H1 (cell line): ENCODE measurements around the gene MEGF11. TPM values are rescaled to one million over a fixed set of nuclear protein-coding genes. Genes with fewer than 3 reads are reported as not detected.

Experiments used
- BCL11A ChIP-seq, 2 experiments: IDR thresholded peaks; one replicate each; pipeline ENCODE4 v1.6.1; 2011; ENCODE audit warnings: low read depth in 2 of 2, low read length in 2 of 2, mild to moderate bottlenecking in 2 of 2
- CBX5 ChIP-seq: fragments of 300-800, 300-1000 bp; sonication (generic); IDR thresholded peaks from 2 replicates; pipeline ENCODE4 v1.7.1; 2016; ENCODE audit warnings: antibody characterized with exemption, low read length, low read depth
- EGR1 ChIP-seq: IDR thresholded peaks from 2 replicates; pipeline ENCODE4 v1.6.1; 2011; ENCODE audit warnings: low read depth, low read length, borderline replicate concordance
- NRF1 ChIP-seq: IDR thresholded peaks from 2 replicates; pipeline ENCODE4 v1.6.1; 2011; ENCODE audit warnings: mild to moderate bottlenecking, low read depth, low read length, improper control_type of control experiment
- PHF8 ChIP-seq: fragments of 200-600 bp; sonication (generic); conservative IDR thresholded peaks from 2 replicates; pipeline ENCODE4 v1.7.1; 2012; ENCODE audit warnings: low read depth, mild to moderate bottlenecking, inconsistent platforms, low read length, moderate library complexity
- RFX5 ChIP-seq: IDR thresholded peaks from 2 replicates; pipeline ENCODE4 v1.6.1; 2011; ENCODE audit warnings: low read depth, low read length, improper control_type of control experiment, borderline replicate concordance
- RNF2 ChIP-seq: fragments of 200-900, 300-1000 bp; sonication (generic); IDR thresholded peaks from 2 replicates; pipeline ENCODE4 v1.7.1; 2016; ENCODE audit warnings: borderline replicate concordance, low read depth, mild to moderate bottlenecking, antibody characterized with exemption, low read length; ENCODE audit not compliant: poor library complexity, severe bottlenecking; ENCODE audit errors: missing control alignments
- polyA plus RNA-seq, 7 experiments: library from polyadenylated mRNA; depleted of rRNA in 3 of 7; stranded (reverse) in 5 of 7; unstranded in 2 of 7; fragments of >200 nt in 5 of 7; fragments of 200-250 nt in 2 of 7; gene quantifications; 1 replicate in 5 of 7; 2 replicates in 1 of 7; 4 replicates in 1 of 7; pipeline versions ENCODE4 v1.2.1 to v1.2.3, GENCODE V29; 2011 to 2013; ENCODE audit warnings: missing spikeins in 2 of 7, mixed read lengths in 2 of 7
- total RNA-seq: library from RNA; stranded (reverse); fragmentation: NEBNext Ultra II Directional; extraction: Animal tissue kit (Norgen Biotek cat#: 25700); gene quantifications from 2 replicates; pipeline ENCODE4 v1.2.1, GENCODE V29; 2021

MEGF11 gene
- total and polyA plus RNA-seq, 2 of the 8 experiments (the other 6 are each of a cell fraction or from before 2014, with no cell fraction given) = 4.4 to 4.8 TPM

GRCh38 chr15:66071160-66071920 is 182.2 kb downstream of the MEGF11 start (continued):
- no peak for TF ChIP-seq RFX5
- TF ChIP-seq CBX5 = no peak
- TF ChIP-seq PHF8 = no peak
- no peak for TF ChIP-seq NRF1
- TF ChIP-seq BCL11A (IDR thresholded peaks at IDR 0.05; ENCODE audit: low read depth in 2 of 2, low read length in 2 of 2) = no peak
- no peak for TF ChIP-seq RNF2
- no peak for TF ChIP-seq EGR1
